Mucosa of gallbladder (tissue), 1 donor: ENCODE measurements around the gene ARL2BP. TPM values are rescaled to one million over a fixed set of nuclear protein-coding genes. Genes with fewer than 3 reads are reported as not detected.

ENCODE experiments used
- DNase-seq: peaks from one replicate; pipeline ENCODE4 v3.0.0-alpha.2; 2020; ENCODE audit warnings: low spot score
- total RNA-seq: library from RNA; stranded (reverse); gene quantifications from one replicate; pipeline ENCODE4 v1.2.1, GENCODE V29; 2021
- donor health status: DM: no; HTN: no; CAD: no.

Gene ARL2BP
- total RNA-seq, 1 donor from 2014 or later: 46.4 TPM

DNA sequence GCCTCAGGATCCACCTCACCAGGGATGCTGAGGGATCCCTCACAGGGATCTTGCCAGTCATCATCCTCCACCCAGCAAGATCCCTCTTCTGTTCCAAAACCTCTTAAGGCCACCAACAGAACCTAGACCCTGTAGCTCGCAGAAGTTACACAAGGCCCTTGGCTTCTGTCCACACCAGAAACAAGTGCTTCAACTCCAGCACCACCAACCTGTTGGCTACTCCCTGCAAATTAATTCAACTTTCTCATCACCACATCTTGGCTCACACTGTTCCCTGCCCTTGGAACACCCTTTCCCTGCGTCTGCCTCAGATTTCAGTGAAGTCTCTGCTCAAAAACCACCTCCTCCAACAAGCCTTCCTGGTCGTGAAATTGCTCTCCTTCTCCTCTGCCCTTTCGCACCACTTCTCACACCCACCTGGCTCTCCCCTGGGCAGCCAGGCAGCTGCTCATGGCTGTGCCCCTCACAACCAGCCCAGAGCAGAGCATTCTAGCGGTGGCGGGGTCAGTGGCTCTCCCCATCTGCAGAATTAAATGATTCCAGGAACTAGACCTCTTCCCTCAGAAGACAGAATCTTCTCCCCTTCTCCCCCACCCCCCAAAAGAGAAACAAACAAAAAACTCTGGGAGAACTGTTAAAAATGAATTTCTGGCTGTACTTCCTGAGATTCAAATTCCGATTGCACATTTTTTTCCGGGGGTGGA lies 37.6 kb downstream of the ARL2BP start:
- DNase-seq: no peak

DNA sequence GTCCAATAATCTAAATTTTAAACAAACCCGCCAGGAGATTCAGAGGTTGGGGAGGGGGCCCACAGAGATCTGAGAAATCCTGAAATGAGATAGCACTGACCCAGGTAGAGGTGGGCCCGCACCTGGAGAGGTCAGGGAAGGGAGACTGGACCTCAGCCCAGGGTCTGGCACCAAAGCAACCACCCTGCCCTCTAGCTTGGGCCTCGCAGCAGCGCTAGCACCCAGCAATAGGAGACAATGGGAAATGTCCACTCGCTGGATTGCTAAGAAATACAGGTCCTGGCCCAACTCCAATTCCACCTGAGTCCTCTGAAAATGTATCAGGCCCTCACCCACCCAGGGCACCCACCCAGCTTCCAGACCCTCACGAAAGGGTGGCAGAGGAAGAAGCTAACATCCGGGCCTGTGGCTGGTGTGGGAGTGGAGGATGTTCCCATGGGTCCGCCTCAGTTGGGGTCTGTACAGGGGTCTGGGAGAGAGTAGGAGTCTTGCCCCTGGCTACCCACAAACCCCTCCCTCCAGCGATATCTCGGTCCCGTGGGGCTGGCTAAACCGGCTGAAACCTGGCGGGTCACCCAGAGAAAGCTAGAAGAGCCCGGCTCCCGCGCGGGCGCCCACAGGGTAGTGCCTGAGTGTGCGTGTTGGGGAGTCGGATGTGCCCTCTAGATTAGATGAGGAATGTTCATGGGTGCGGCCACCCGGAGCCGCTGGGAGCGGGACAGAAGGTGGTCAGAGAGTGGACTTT lies 38.3 kb downstream of the ARL2BP start:
- DNase-seq: no peak

DNA sequence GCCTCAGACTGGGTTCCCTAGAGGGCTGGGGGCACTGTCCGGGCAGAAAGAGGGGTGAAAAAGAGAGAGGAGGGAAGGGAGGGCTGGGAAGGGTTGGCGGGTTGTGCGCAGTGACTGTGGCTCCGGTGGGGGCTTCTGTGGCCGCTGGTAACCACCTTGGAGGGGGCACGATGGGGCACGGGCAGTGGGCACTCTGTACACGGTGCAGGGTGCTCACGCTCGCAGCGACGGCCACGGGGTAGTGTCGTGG lies 38.8 kb downstream of the ARL2BP start:
- DNase-seq: no peak

DNA sequence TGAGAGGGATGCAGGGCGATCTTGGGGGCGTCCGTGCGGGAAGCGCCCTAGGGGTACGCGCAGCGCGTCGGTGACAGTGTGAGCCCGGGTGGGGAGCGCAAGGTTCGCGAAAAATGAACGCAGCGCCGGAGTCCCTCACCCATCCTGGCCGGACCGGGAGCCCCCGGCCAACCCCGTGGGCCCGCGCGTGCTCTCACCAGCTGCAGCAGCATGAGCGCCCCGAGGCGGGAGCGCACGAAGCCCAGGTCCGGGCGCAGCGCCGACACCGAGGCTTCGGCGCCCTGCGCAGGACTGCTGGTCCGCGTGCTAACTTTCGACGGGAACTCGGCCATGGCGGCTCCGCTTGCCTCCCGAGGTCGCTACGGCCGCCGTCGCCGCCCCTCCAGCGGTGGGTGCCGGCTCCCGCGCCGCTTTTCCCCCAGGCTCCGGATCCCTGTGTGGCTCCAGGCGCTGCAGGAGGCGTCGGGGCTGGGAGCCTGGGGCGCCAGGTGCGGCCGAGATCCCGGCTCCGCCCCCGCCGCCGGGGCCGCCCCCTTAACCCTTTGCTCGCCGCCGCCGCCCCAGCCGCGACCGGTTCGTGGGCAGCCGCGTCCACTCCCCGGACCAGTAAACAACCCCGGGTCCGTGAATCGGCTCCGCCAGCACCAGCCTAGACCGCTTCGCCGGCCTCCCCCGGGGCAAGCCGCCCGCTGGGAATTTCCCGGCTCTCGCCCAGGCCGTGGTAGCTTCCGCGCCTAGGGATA lies 39.3 kb downstream of the ARL2BP start, which contains the start of gene PLLP:
Gene PLLP (minus strand): TSS at position 464 of the 743 bp plus-strand sequence. CDS start 132 bp downstream, at position 332.
- no peak for DNase-seq

DNA sequence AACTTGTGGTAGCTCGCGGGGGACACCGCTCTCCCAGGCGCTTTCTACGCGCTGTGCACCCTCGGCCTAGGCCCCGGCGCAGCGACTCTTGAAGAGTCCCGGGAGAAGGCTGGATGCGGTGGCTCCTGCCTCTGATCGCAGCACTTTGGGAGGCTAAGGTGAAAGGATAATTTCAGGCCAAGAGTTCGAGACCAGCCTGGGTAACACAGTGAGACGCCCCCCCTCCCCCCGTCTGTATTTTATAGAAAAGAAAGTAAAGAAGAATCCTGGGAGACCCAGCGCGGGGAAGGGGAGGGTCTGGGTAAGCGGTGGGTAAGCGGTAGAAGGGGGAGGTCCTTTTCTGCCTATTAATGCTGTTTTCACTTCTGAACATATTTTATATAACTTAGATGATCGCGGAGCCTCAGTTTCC lies 39.9 kb downstream of the ARL2BP start:
- DNase-seq: no peak

DNA sequence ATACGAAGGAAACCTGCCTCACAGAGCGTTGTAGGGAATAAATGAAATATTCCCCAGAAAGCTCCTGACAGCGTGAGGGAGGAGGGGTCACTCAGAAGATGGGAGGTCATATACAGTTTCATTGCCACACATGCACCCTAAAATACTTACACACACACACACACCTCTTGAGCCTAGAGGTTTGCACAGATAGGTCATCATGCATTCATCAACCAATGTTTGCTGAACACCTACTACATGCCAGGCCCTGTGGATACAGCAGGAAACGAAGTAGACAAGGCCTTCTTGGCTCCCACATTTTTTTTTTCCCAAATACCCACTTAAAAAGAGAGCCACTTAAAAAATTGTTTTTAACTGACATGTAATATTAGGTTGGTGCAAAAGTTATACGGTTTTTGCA lies 40.3 kb downstream of the ARL2BP start:
- DNase-seq: no peak

DNA sequence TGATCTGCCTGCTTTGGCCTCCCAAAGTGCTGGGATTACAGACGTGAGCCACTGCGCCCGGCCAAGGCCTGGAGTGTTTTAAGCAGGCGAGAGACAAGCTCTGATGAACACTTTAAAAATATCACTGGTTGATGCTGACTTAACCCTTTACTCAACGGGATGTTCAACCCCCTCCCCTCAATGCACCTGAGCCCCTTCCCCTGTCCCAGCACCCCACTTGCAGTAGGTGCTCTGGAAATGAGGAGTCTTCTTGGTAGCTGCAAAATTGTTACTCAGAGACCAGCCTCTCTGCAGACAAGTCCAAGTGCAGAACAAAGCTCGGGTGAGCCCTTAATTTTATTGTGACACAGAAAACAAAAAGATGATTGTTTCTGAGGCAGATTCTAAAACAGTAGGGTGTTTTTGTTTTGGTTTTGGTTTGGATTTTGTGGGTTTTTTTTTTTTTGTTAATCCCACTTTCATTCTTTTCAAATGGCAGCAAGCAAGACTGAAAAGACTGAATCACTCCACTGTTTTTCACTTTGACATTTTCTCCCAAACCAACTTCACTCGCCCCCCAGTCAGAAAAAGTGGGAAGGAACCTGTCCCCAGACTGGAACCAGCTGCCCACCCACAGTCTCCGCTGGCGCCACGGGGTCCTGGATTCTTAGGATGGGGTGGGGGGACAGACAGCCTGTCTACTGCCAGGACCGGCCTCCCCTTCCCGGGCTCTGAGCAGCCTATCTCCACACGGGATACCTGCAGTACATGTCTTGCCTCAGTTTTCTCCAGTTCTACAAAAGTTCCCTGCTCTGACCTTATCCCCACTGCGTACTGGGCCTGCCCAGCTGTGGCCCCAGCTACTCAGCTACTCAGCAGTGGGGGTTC lies 44.6 kb downstream of the ARL2BP start:
- DNase-seq: no peak

DNA sequence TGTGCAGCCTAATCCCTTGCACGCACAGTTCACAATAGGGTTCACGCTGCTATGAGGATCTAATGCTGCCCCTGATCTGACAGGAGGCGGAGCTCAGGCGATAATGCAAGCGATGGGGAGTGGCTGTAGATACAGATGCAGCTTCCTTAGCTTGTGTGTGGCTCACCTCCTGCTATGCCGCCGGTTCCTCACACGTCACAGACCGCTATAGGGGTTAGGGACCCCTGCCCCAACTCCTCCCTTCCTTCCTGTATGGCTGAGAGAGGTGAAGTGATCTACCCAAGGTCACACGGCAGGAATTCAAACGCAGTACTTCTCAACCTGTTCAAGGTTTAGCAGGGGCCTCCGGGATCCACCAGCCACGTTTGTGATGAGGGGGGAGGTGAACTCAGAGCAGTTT lies 52.8 kb downstream of the ARL2BP start:
- DNase-seq: no peak

DNA sequence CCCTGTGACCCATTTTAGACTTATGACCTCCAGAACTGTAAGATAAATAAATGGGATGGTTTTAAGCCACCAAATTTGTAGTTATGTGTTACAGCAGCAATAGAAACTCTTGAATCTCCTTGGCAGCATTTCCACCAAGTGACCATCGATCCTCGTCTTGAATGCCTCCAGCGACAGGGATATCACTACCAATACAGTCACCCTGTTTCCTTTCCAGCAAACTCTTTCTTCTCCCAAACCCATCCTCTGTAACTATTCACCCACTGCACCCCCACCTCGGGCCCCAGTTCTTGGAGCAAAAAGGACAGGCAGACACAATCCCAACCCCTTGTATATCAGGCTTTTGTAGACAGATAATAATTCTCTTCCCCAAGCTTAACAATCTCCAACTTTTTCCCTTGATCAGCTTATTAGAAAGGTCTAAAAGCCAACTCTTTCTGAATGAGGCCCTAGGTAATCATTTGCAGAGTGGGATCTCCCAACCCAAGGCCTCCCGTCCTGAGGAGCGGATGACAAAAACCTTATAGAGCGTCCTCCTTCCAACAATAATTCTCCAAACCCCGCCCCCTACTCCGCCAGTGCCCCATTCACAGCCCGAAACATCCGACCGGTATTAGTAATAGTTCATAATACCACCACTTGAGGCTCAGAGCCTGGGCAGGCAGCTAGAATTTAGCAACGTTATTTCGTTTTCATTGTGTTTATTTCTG lies 54.1 kb downstream of the ARL2BP start:
- DNase-seq: no peak

DNA sequence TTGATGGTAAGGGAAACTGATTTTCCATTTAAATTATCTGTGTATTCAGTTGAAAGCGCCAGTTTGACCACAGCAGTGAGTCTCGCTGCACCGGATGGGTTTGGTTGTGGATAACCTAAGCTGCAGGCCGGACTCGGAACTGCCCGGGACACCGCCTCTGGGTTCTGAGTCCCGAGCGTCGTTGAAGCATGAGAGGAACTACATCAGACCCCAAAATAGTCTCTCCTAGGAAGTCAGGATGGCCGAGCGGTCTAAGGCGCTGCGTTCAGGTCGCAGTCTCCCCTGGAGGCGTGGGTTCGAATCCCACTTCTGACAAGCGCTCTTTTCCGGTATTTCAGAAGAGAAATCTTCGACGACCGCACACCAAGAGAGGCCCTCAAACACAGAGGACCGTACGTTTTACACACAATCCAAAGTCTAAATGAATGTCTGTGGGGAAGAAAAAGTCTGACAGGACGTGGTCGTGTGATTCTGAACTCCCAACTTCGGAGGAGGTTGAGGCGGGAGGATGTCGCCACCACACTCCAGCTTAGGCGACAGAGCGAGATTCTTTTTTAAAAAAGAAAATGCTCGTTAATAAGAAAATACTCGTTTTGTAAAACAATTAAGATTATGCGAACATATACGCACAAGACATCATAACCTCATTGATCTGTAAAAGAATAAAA lies 54.8 kb downstream of the ARL2BP start:
- DNase-seq: peak; percentile 91

DNA sequence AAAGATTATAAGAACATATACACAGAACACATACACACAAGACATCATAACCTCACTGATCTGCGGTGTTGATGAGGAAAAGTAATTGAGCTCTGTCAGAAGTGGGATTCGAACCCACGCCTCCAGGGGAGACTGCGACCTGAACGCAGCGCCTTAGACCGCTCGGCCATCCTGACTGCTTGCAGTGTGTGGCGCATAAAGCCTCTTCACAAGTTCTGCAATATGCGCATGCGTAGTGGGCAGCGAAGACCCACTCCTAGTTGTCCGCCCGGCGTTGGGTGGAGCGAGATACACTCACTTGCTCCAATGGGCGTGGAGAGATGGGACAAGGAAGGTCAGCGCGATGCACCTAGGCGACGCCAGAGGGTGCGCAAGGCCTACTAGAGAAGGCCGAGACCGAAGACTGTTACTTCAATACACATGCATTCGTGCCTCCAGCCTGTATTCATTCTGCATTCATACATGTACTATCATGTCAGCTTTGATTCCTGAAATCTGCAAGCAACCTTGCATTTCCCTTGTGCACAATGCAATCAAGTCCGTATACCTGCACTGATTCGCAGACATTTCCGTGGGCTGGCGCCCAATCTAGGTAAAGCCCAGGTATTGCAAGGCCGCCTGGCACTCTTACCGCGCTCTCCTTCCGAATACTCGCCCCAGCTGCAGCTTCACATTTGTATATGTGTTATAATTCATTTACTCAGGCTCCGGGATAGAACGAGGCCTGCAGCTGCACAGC lies 55.5 kb downstream of the ARL2BP start:
- peak; percentile 100 for DNase-seq

DNA sequence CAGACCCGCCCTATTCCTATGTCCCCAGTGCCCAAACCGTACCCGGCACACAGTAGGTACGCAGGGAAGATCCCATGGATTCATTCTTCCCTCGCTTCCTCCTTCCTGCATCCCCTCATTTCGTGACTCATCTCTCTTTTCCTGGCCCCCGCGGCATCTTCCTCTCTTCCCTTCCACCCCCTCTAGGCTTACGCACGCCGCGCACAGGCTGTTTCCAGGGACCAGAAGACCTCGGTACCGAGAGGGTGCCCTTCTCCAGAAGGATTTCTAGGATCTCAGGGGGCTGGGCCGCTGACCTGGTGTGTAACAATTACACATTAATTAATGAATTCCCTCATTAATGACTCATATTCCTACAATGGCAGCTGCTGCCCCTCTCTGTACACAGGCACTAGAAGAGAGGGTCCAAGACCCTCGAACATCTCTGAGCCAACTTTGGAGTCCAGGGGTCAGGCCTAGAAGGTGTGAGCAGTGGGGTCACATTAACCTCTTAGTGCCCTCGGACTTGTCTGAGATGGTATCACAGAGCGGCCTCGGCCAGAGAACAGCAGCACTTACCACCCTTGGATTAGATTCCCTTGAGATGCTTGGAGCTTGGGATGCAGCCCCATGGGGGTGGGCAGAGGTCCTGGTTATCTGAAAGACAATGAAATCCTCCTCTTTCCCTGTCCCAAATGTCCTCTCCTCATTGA lies 56.2 kb downstream of the ARL2BP start:
- no peak for DNase-seq

Other genes with a start within 250 kb of the ARL2BP start
- 16.1 TPM for gene CPNE2, start 152.7 kb upstream of the ARL2BP start, total RNA-seq
- gene PSME3IP1, start 59.2 kb upstream of the ARL2BP start, total RNA-seq: 76.1 TPM
- 49.6 TPM for gene RSPRY1, start 58.9 kb upstream of the ARL2BP start, total RNA-seq
- 206 TPM for gene PLLP, start 39.4 kb downstream of the ARL2BP start, total RNA-seq
- gene CCL22, start 113.5 kb downstream of the ARL2BP start, total RNA-seq: 1.4 TPM
- 19.7 TPM for gene CX3CL1, start 127.2 kb downstream of the ARL2BP start, total RNA-seq
- gene CCL17, start 159.5 kb downstream of the ARL2BP start, total RNA-seq: not detected
- gene CIAPIN1, start 202.1 kb downstream of the ARL2BP start, total RNA-seq: 45.4 TPM
- 79.8 TPM for gene COQ9, start 202.2 kb downstream of the ARL2BP start, total RNA-seq
- 65.7 TPM for gene POLR2C, start 217.4 kb downstream of the ARL2BP start, total RNA-seq
- gene DOK4, start 241.2 kb downstream of the ARL2BP start, total RNA-seq: 123 TPM